ENCODE data around the gene YWHAE. TPM values are rescaled to one million over a fixed set of nuclear protein-coding genes. Genes with fewer than 3 reads are reported as not detected.

The YWHAE gene
- total and polyA plus RNA-seq, 7 donors, result 641 to 927 (median 820) TPM

GRCh38 chr17:1376061-1376460 lies 24.0 kb downstream of the YWHAE start:
- no peak for TF ChIP-seq CTCF (IDR thresholded peaks at IDR 0.05)
- DNase-seq (no peak), ATAC-seq (no peak)
- Histone ChIP-seq H3K4me1 (peaks cover 95% of the 10 kb centered on the region), H3K36me3 (ENCODE audit: insufficient read depth in 1 of 2, low read depth in 1 of 2) (peaks cover 0 to 11% of the 10 kb centered on the region in 2 donors), H3K27ac (no peak overlapping the region), H3K27me3 (ENCODE audit: insufficient read depth in 3 of 3, low read length in 2 of 3) (no peaks in the 10 kb centered on the region), H3K9me3 (no peaks in the 10 kb centered on the region), H3K4me3 (peak overlapping the region; percentile 3)
- WGBS, 3 donors, result 42 to 59% (median 50%) methylated on average over 5 of the region's 5 CpGs
- intact Hi-C loops (cut with DNase I), result no loop called here

GRCh38 chr17:1375615-1376014 lies 24.4 kb downstream of the YWHAE start:
- H3K36me3 ChIP-seq (ENCODE audit: insufficient read depth in 1 of 2, low read depth in 1 of 2), result peaks cover 0 to 11% of the 10 kb centered on the region in 2 donors
- no peak for ATAC-seq
- 7 to 12% (median 11%) methylated on average over 2 of the region's 2 CpGs for WGBS, 3 donors
- no peak overlapping the region for H3K27ac ChIP-seq
- no peak for TF ChIP-seq CTCF (IDR thresholded peaks at IDR 0.05)
- intact Hi-C loops (cut with DNase I), result no loop called here
- peak overlapping the region; percentile 3 for H3K4me3 ChIP-seq
- no peak for DNase-seq
- no peaks in the 10 kb centered on the region for H3K9me3 ChIP-seq
- no peaks in the 10 kb centered on the region for H3K27me3 ChIP-seq (ENCODE audit: insufficient read depth in 3 of 3, low read length in 2 of 3)
- peaks cover 91% of the 10 kb centered on the region for H3K4me1 ChIP-seq

- intact Hi-C loops (cut with DNase I), result no loop called here
- Histone ChIP-seq H3K9me3 (no peaks in the 10 kb centered on the region), H3K4me1 (peaks cover 83% of the 10 kb centered on the region), H3K27me3 (ENCODE audit: insufficient read depth in 3 of 3, low read length in 2 of 3) (no peaks in the 10 kb centered on the region), H3K27ac (no peak overlapping the region), H3K36me3 (ENCODE audit: insufficient read depth in 1 of 2, low read depth in 1 of 2) (peaks cover 0 to 11% of the 10 kb centered on the region in 2 donors), H3K4me3 (no peak overlapping the region)
- ATAC-seq (peak in 1 of 4 donors; percentile 3), DNase-seq (no peak)
- no peak for TF ChIP-seq CTCF (IDR thresholded peaks at IDR 0.05)
- WGBS, 3 donors, result 55 to 70% (median 59%) methylated on average over 10 of the region's 10 CpGs
These were observed 25.4 kb downstream of the YWHAE start for GRCh38 chr17:1374431-1375177.

GRCh38 chr17:1373707-1374237 lies 26.2 kb downstream of the YWHAE start:
- no peaks in the 10 kb centered on the region for H3K27me3 ChIP-seq (ENCODE audit: insufficient read depth in 3 of 3, low read length in 2 of 3)
- H3K9me3 ChIP-seq, result no peaks in the 10 kb centered on the region
- H3K27ac ChIP-seq, result no peak overlapping the region
- DNase-seq, result no peak
- intact Hi-C loops (cut with DNase I), result no loop called here
- peaks cover 83% of the 10 kb centered on the region for H3K4me1 ChIP-seq
- no peak overlapping the region for H3K4me3 ChIP-seq
- no peak for TF ChIP-seq CTCF (IDR thresholded peaks at IDR 0.05)
- 55 to 64% (median 57%) methylated on average over 9 of the region's 9 CpGs for WGBS, 3 donors
- ATAC-seq, result peak in 2 of 4 donors; percentile 10 to 33
- peaks cover 0 to 11% of the 10 kb centered on the region in 2 donors for H3K36me3 ChIP-seq (ENCODE audit: insufficient read depth in 1 of 2, low read depth in 1 of 2)

Measured in psoas muscle (tissue), 8 donors.